Measurements from ENCODE around the gene PAQR4.
"Not testable (repeated sequence)": the region's sequence is repeated elsewhere in the genome, so short reads cannot be mapped to it uniquely, and the experiment has no call there.

DNA sequence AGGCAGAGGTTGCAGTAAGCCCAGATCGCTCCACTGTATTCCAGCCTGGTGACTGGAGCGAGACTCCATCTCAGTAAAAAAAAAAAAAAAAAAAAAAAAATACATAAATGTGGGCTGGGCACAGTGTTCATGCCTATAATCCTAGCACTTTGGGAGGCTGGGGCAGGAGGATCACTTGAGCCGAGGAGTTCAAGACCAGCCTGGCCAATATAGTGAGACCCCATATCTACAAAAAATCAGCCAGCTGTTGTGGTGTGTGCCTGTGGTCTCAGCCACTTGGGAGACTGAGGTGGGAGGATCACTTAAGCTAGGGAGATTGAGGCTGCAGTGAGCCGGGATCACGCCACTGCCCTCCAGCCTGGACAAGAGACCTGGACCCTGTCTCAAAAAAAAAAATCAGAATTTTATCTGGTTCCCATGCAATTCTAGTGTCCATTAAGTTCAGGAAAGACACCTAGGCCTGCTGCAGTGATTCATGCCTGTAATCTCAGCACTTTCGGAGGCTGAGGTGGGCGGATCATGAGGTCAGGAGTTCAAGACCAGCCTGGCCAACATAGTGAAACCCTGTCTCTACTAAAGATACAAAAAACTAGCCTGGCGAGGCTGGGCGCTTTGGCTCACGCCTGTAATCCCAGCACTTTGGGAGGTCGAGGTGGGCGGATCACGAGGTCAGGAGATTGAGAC lies 37.8 kb upstream of the PAQR4 start:
- TF ChIP-seq, protein P1, sequence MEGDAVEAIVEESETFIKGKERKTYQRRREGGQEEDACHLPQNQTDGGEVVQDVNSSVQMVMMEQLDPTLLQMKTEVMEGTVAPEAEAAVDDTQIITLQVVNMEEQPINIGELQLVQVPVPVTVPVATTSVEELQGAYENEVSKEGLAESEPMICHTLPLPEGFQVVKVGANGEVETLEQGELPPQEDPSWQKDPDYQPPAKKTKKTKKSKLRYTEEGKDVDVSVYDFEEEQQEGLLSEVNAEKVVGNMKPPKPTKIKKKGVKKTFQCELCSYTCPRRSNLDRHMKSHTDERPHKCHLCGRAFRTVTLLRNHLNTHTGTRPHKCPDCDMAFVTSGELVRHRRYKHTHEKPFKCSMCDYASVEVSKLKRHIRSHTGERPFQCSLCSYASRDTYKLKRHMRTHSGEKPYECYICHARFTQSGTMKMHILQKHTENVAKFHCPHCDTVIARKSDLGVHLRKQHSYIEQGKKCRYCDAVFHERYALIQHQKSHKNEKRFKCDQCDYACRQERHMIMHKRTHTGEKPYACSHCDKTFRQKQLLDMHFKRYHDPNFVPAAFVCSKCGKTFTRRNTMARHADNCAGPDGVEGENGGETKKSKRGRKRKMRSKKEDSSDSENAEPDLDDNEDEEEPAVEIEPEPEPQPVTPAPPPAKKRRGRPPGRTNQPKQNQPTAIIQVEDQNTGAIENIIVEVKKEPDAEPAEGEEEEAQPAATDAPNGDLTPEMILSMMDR (IDR thresholded peaks at IDR 0.05; ENCODE audit: poor library complexity), result not testable (repeated sequence)
- TF ChIP-seq EZH2 (IDR thresholded peaks at IDR 0.05; ENCODE audit: borderline replicate concordance); EZH2phosphoT487 (IDR thresholded peaks at IDR 0.05; ENCODE audit: low read depth, severe bottlenecking, unreplicated experiment): not testable (repeated sequence)
